Stimulated activated CD4-positive, alpha-beta T cell treated with anti-CD3 and anti-CD28 coated beads, Interleukin-1b, Interleukin-23, amount 100 ng/mL, for 48 hours (primary cell): ENCODE results near the gene OR2H2.

ENCODE experiments used
- DNase-seq: peaks from one replicate; pipeline ENCODE4 v3.0.0-alpha.2; 2020

The OR2H2 gene

GRCh38 chr6:29631209-29631810 lies 46.4 kb downstream of the OR2H2 start:
- DNase-seq = no peak

GRCh38 chr6:29631860-29632731 lies 47.2 kb downstream of the OR2H2 start:
- DNase-seq = peak; percentile 24

GRCh38 chr6:29632789-29633533 lies 48.0 kb downstream of the OR2H2 start, which contains the start of gene GABBR1:
GABBR1 (minus strand) TSS chr6:29633183; CDS start chr6:29632385, 798 bp downstream.
- DNase-seq = peak; percentile 66

GRCh38 chr6:29633534-29633905 lies 48.6 kb downstream of the OR2H2 start:
- no peak for DNase-seq

GRCh38 chr6:29637247-29637646 lies 52.3 kb downstream of the OR2H2 start:
- DNase-seq = no peak
